ENCODE results near the gene ALK. TPM values are rescaled to one million over a fixed set of nuclear protein-coding genes. Genes with fewer than 3 reads are reported as not detected.

ALK gene
- total and polyA plus RNA-seq, 2 donors (not counting 1 experiment from before 2014, with no cell fraction given), result not detected

- ATAC-seq (ENCODE audit: low read depth), result no peak
- Histone ChIP-seq H3K9me3 (ENCODE audit: control extremely low read depth in 1 of 3, control insufficient read depth in 2 of 3, insufficient read depth in 1 of 3, low read length in 2 of 3) (peaks cover 0 to 2% (median 0%) of the 10 kb centered on the region in 3 donors), H3K4me3 (ENCODE audit: control extremely low read depth in 1 of 5, extremely low read depth in 1 of 5, insufficient read depth in 1 of 5, low read depth in 2 of 5, low read length in 4 of 5) (no peak overlapping the region), H2AFZ (ENCODE audit: insufficient read depth, low read depth, low read length, poor library complexity, severe bottlenecking) (no peak overlapping the region), H3K36me3 (replicated peaks in 1 of 2; ENCODE audit: control extremely low read depth in 1 of 2, control insufficient read depth in 1 of 2, extremely low read depth in 1 of 2, insufficient read depth in 2 of 2, low read length in 1 of 2) (no peaks in the 10 kb centered on the region), H3K4me1 (ENCODE audit: control insufficient read depth in 2 of 2, insufficient read depth in 2 of 2, low read length in 2 of 2) (no peaks in the 10 kb centered on the region), H3K79me2 (ENCODE audit: control insufficient read depth, insufficient read depth, low read length) (no peaks in the 10 kb centered on the region), H3K4me2 (replicated peaks; ENCODE audit: low read depth, low read length, poor library complexity, severe bottlenecking) (no peak overlapping the region), H3K27ac (ENCODE audit: low read length in 2 of 2) (no peak overlapping the region), H3K27me3 (replicated peaks in 1 of 4; ENCODE audit: control extremely low read depth in 1 of 4, control insufficient read depth in 3 of 4, insufficient read depth in 4 of 4, low read length in 3 of 4) (no peaks in the 10 kb centered on the region), H3K9ac (ENCODE audit: low read length) (no peak overlapping the region), H4K20me1 (ENCODE audit: control insufficient read depth, insufficient read depth, low read length, poor library complexity, severe bottlenecking) (no peaks in the 10 kb centered on the region)
- Mint-ChIP-seq H3K9me3 (ENCODE audit: insufficient read depth) (no peaks in the 10 kb centered on the region), H3K4me3 (no peak overlapping the region), H3K27me3 (peaks cover 4% of the 10 kb centered on the region), H3K4me1 (no peaks in the 10 kb centered on the region), H3K27ac (no peak overlapping the region)
- ChIA-PET CTCF (interaction anchor here (1.6 kb wide), 1 partner anchor 8 kb away, joined by 4 read pairs; no protein-coding TSS in a partner anchor), POLR2A (no interaction called here)
- whole genome bisulfite sequencing (ENCODE audit: insufficient coverage), result 100% methylated on average over 1 of the region's 2 CpGs
- TF ChIP-seq EZH2 (IDR thresholded peaks at IDR 0.05; ENCODE audit: borderline replicate concordance, insufficient read depth, low read depth, low read length, poor library complexity, severe bottlenecking), result no peak
- TF ChIP-seq, protein P1, sequence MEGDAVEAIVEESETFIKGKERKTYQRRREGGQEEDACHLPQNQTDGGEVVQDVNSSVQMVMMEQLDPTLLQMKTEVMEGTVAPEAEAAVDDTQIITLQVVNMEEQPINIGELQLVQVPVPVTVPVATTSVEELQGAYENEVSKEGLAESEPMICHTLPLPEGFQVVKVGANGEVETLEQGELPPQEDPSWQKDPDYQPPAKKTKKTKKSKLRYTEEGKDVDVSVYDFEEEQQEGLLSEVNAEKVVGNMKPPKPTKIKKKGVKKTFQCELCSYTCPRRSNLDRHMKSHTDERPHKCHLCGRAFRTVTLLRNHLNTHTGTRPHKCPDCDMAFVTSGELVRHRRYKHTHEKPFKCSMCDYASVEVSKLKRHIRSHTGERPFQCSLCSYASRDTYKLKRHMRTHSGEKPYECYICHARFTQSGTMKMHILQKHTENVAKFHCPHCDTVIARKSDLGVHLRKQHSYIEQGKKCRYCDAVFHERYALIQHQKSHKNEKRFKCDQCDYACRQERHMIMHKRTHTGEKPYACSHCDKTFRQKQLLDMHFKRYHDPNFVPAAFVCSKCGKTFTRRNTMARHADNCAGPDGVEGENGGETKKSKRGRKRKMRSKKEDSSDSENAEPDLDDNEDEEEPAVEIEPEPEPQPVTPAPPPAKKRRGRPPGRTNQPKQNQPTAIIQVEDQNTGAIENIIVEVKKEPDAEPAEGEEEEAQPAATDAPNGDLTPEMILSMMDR (IDR thresholded peaks at IDR 0.05), result no peak
- no peak for DNase-seq
- intact Hi-C loops (cut with micrococcal nuclease), result no loop called here
Measured at GRCh38 chr2:29479401-29479800, 442.0 kb downstream of the ALK start.

DNA sequence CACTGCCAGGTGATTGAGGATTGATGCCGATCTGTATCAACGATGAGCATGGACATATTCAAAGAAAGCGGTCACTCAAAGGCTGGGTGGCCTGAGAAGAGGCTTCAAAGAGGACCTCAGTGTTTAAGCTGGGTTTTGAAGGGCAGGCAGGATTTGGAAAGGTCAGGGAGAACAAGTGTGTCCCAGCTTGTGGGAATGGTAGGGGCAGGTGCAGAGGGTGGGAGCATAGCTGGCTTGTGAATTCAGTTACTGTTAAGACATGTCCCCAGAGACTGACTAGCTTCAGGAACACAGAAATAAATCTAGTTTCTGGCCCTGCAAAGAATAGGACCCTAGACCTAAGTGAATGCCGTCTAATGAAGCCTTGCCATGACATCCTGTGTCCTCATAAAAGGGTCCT is 442.7 kb downstream of the ALK start:
- ATAC-seq (ENCODE audit: low read depth), result no peak
- intact Hi-C loops (cut with micrococcal nuclease), result no loop called here
- peaks cover 0 to 2% (median 0%) of the 10 kb centered on the region in 3 donors for H3K9me3 ChIP-seq (ENCODE audit: control extremely low read depth in 1 of 3, control insufficient read depth in 2 of 3, insufficient read depth in 1 of 3, low read length in 2 of 3)
- no peak for DNase-seq
- H3K36me3 ChIP-seq (replicated peaks in 1 of 2; ENCODE audit: control extremely low read depth in 1 of 2, control insufficient read depth in 1 of 2, extremely low read depth in 1 of 2, insufficient read depth in 2 of 2, low read length in 1 of 2), result no peaks in the 10 kb centered on the region
- H3K27me3 Mint-ChIP-seq, result peaks cover 6% of the 10 kb centered on the region
- H3K27me3 ChIP-seq (replicated peaks in 1 of 4; ENCODE audit: control extremely low read depth in 1 of 4, control insufficient read depth in 3 of 4, insufficient read depth in 4 of 4, low read length in 3 of 4), result no peaks in the 10 kb centered on the region
- H3K27ac Mint-ChIP-seq, result no peak overlapping the region
- no peak overlapping the region for H3K9ac ChIP-seq (ENCODE audit: low read length)
- H3K79me2 ChIP-seq (ENCODE audit: control insufficient read depth, insufficient read depth, low read length), result no peaks in the 10 kb centered on the region
- H3K27ac ChIP-seq (ENCODE audit: low read length in 2 of 2), result no peak overlapping the region
- no peaks in the 10 kb centered on the region for H3K9me3 Mint-ChIP-seq (ENCODE audit: insufficient read depth)
- ChIA-PET CTCF (interaction anchor here (1.6 kb wide), 1 partner anchor 9 kb away, joined by 4 read pairs; no protein-coding TSS in a partner anchor), POLR2A (no interaction called here)
- no peak overlapping the region for H3K4me2 ChIP-seq (replicated peaks; ENCODE audit: low read depth, low read length, poor library complexity, severe bottlenecking)
- H3K4me1 ChIP-seq (ENCODE audit: control insufficient read depth in 2 of 2, insufficient read depth in 2 of 2, low read length in 2 of 2), result no peaks in the 10 kb centered on the region
- TF ChIP-seq, protein P1 (IDR thresholded peaks at IDR 0.05), result no peak
- TF ChIP-seq EZH2 (IDR thresholded peaks at IDR 0.05; ENCODE audit: borderline replicate concordance, insufficient read depth, low read depth, low read length, poor library complexity, severe bottlenecking), result no peak
- no peaks in the 10 kb centered on the region for H3K4me1 Mint-ChIP-seq
- H3K4me3 ChIP-seq (ENCODE audit: control extremely low read depth in 1 of 5, extremely low read depth in 1 of 5, insufficient read depth in 1 of 5, low read depth in 2 of 5, low read length in 4 of 5), result no peak overlapping the region
- no peaks in the 10 kb centered on the region for H4K20me1 ChIP-seq (ENCODE audit: control insufficient read depth, insufficient read depth, low read length, poor library complexity, severe bottlenecking)
- 79% methylated on average over 4 of the region's 4 CpGs for WGBS (ENCODE audit: insufficient coverage)
- H2AFZ ChIP-seq (ENCODE audit: insufficient read depth, low read depth, low read length, poor library complexity, severe bottlenecking), result no peak overlapping the region
- H3K4me3 Mint-ChIP-seq, result no peak overlapping the region
